GM19043 (cell line): Measurements from ENCODE around the gene PCGF6.
"Not testable (repeated sequence)": the region's sequence is repeated elsewhere in the genome, so short reads cannot be mapped to it uniquely, and the experiment has no call there.

Source experiments
- ATAC-seq: cut with Tn5 transposase; IDR thresholded peaks from one replicate; pipeline ENCODE4 v1.9.1; 2021; ENCODE audit warnings: low read depth; ENCODE audit not compliant: unreplicated experiment

The PCGF6 gene

GRCh38 chr10:103258928-103259327 lies 92.0 kb downstream of the PCGF6 start:
- not testable (repeated sequence) for ATAC-seq

GRCh38 chr10:103257812-103258211 lies 93.1 kb downstream of the PCGF6 start:
- ATAC-seq: no peak

GRCh38 chr10:103256613-103257012 lies 94.3 kb downstream of the PCGF6 start:
- ATAC-seq: no peak

GRCh38 chr10:103254538-103255325 lies 96.2 kb downstream of the PCGF6 start:
- ATAC-seq: no peak

GRCh38 chr10:103254113-103254512 lies 96.8 kb downstream of the PCGF6 start:
- no peak for ATAC-seq
